Neuron (in vitro differentiated cells): ENCODE measurements around the gene IGSF9B.

Source experiments
- H2AFZ ChIP-seq: one replicate; pipeline ENCODE4 v1.6.1; 2013; ENCODE audit warnings: low read depth, mild to moderate bottlenecking, inconsistent platforms, low read length, moderate library complexity
- H3K27me3 ChIP-seq: one replicate; pipeline ENCODE4 v1.6.1; 2013; ENCODE audit warnings: low read length; ENCODE audit not compliant: insufficient read depth
- H3K36me3 ChIP-seq: one replicate; pipeline ENCODE4 v1.6.1; 2013; ENCODE audit warnings: low read length; ENCODE audit not compliant: insufficient read depth
- H3K4me1 ChIP-seq: one replicate; pipeline ENCODE4 v1.6.1; 2013; ENCODE audit warnings: low read length; ENCODE audit not compliant: insufficient read depth
- H3K4me3 ChIP-seq: 2 replicates; pipeline ENCODE4 v1.5.1; 2013; ENCODE audit warnings: mild to moderate bottlenecking, low read length, moderate library complexity
- H3K9me3 ChIP-seq: one replicate; pipeline ENCODE4 v1.6.1; 2013; ENCODE audit warnings: low read length

IGSF9B gene

DNA sequence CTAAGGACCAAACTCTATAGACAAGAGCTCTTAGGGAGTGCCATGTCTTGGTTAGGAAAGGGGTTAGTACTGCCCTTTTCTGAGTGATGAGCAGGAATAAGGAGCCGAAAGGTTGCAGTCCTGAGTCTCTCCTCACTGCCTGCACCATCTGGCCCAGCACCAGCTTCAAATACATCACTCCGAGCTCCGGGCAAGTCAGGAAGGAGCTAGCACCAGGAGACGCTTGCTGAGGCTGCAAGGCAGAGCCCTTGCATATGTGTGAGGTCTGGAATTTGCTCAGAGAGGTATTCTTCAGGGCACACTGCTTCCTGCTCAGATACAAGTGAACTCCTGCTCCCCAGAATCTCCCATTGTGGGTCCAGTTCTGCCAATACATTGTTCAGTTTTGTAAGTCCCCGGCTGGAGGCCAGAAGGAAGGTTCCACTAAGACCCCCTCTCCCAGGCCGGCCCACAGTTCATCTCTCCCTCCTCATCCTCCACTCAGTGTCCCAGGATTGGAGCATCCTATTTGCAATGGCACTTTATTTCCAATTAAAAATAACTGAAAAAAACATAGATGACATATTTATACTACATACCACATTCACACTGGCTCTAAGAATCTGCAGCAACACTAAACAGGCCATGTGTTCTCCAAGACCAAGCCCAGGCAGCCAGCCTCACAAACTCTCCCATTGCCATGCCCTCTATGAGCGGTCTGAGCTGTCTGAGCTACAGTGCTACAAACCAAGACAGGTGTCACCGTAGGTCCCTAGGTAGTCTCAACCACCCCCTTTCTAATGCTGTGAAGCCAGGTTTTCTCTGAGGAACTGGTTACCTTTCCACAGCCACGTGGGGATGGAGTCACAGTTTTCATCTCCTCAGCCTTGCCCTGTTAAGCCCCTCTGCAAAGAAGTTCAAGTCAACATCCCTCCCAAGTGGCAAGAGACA is 56.3 kb downstream of the IGSF9B start:
- H3K27me3 ChIP-seq, result no peaks in the 10 kb centered on the region
- no peaks in the 10 kb centered on the region for H3K36me3 ChIP-seq
- no peak overlapping the region for H2AFZ ChIP-seq
- no peaks in the 10 kb centered on the region for H3K9me3 ChIP-seq
- peaks cover 10% of the 10 kb centered on the region for H3K4me1 ChIP-seq
- H3K4me3 ChIP-seq, result no peak overlapping the region

- Histone ChIP-seq H2AFZ (no peak overlapping the region), H3K27me3 (no peaks in the 10 kb centered on the region), H3K4me1 (peaks cover 17% of the 10 kb centered on the region), H3K4me3 (no peak overlapping the region), H3K36me3 (no peaks in the 10 kb centered on the region), H3K9me3 (no peaks in the 10 kb centered on the region)
These were observed 58.0 kb downstream of the IGSF9B start for GRCh38 chr11:133898770-133899115.

DNA sequence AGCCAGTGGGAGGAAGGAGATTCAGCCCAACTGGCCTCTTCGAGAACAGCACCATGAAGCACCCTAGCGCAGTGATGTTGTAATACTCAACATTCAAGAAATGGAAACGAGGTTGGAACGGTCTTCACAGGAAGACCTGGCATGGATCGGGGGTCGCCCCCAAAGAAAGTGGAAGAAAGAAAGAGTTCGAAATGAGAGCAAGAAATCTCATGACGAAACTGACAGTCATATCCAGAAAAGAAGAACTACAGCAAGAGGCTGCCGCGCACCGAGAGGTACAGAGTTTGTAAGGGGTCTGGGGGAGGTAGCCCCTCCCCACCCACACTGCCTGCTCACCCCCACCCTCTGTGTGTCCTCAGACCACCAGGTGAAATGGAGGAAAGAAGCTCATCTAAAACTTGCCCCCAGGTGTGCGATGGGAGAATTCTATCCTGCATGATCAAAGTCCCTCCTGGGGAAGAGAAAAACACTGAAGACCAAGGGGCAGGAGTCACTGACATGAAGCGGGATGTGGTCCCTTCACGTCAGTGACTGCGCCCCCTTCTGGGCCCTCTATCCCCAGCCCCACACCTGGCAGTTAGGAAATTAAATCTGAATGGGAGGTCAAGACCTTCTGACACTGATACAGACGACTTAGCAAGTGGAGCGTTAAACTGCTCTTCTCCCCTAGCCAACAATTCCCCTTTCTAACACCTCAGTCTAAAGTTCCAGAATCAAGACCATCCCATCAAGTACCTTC is 58.6 kb downstream of the IGSF9B start:
- no peak overlapping the region for H2AFZ ChIP-seq
- no peaks in the 10 kb centered on the region for H3K36me3 ChIP-seq
- H3K4me3 ChIP-seq, result no peak overlapping the region
- no peaks in the 10 kb centered on the region for H3K9me3 ChIP-seq
- H3K4me1 ChIP-seq, result peaks cover 17% of the 10 kb centered on the region
- H3K27me3 ChIP-seq, result no peaks in the 10 kb centered on the region

- peaks cover 19% of the 10 kb centered on the region for H3K4me1 ChIP-seq
- H3K4me3 ChIP-seq, result no peak overlapping the region
- no peaks in the 10 kb centered on the region for H3K27me3 ChIP-seq
- no peaks in the 10 kb centered on the region for H3K9me3 ChIP-seq
- no peaks in the 10 kb centered on the region for H3K36me3 ChIP-seq
- no peak overlapping the region for H2AFZ ChIP-seq
These were observed 59.5 kb downstream of the IGSF9B start for GRCh38 chr11:133897331-133897650.

GRCh38 chr11:133896642-133897330 is 60.0 kb downstream of the IGSF9B start:
- Histone ChIP-seq H3K4me1 (peaks cover 24% of the 10 kb centered on the region), H3K9me3 (no peaks in the 10 kb centered on the region), H2AFZ (no peak overlapping the region), H3K4me3 (no peak overlapping the region), H3K36me3 (no peaks in the 10 kb centered on the region), H3K27me3 (no peaks in the 10 kb centered on the region)

GRCh38 chr11:133896028-133896427 is 60.7 kb downstream of the IGSF9B start:
- Histone ChIP-seq H3K27me3 (no peaks in the 10 kb centered on the region), H3K4me3 (no peak overlapping the region), H3K4me1 (peaks cover 25% of the 10 kb centered on the region)

DNA sequence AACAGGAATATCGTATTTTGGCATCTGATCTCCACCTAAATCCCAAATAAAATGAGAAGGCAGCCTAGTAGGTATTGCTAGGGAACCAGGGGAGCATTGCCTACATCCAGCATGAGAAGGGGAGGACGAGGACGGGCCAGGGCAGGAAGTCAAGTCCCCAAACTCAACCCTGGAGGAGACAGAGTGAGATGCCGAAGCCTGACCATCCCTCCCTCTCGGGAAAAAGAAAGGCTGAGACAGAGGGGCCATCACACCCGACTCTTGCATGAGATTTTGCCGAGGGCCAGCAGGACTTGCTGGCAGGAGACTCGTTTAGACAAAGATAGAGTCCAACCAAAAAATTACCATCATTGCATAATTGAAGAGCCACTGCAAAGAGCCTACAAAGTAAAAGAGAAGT is 61.2 kb downstream of the IGSF9B start:
- Histone ChIP-seq H3K9me3 (no peaks in the 10 kb centered on the region), H2AFZ (no peak overlapping the region), H3K27me3 (no peaks in the 10 kb centered on the region), H3K4me3 (no peak overlapping the region), H3K36me3 (no peaks in the 10 kb centered on the region), H3K4me1 (peaks cover 25% of the 10 kb centered on the region)

More at GRCh38 chr11:133896028-133896427, 60.7 kb downstream of the IGSF9B start:
- Histone ChIP-seq H3K36me3 (no peaks in the 10 kb centered on the region), H2AFZ (no peak overlapping the region), H3K9me3 (no peaks in the 10 kb centered on the region)

GRCh38 chr11:133895061-133895479 is 61.7 kb downstream of the IGSF9B start:
- Histone ChIP-seq H2AFZ (no peak overlapping the region), H3K9me3 (no peaks in the 10 kb centered on the region), H3K27me3 (no peaks in the 10 kb centered on the region), H3K4me1 (peaks cover 25% of the 10 kb centered on the region), H3K36me3 (no peaks in the 10 kb centered on the region), H3K4me3 (no peak overlapping the region)

DNA sequence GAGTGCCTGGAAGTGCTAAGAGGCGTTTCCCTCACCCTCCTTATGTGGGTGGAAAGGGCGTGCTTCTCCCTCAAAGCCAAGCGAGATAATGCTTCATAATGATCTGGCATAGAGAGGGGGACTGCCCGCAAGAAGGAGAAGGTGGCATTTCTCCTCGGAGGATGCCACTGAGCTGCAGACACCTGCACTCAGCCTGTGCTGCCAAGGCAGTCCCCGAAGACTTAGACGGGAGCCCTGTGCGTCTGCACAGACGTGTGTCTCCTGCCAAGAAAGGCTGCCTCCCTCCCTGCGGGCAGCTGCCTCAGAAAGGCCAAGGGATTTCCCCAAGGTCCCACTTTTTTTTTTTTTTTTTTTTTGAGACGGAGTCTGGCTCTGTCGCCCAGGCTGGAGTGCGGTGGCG is 63.4 kb downstream of the IGSF9B start:
- Histone ChIP-seq H3K36me3 (no peaks in the 10 kb centered on the region), H3K4me1 (peaks cover 25% of the 10 kb centered on the region), H2AFZ (no peak overlapping the region), H3K4me3 (no peak overlapping the region), H3K9me3 (no peaks in the 10 kb centered on the region), H3K27me3 (peaks cover 2% of the 10 kb centered on the region)

- Histone ChIP-seq H2AFZ (no peak overlapping the region), H3K27me3 (peaks cover 2% of the 10 kb centered on the region), H3K36me3 (no peaks in the 10 kb centered on the region), H3K4me3 (no peak overlapping the region), H3K9me3 (no peaks in the 10 kb centered on the region), H3K4me1 (peaks cover 25% of the 10 kb centered on the region)
These were observed 64.0 kb downstream of the IGSF9B start for GRCh38 chr11:133892584-133893380.

GRCh38 chr11:133892126-133892525 is 64.6 kb downstream of the IGSF9B start:
- Histone ChIP-seq H3K9me3 (no peaks in the 10 kb centered on the region), H3K4me3 (no peak overlapping the region), H3K4me1 (peaks cover 25% of the 10 kb centered on the region), H2AFZ (no peak overlapping the region), H3K36me3 (no peaks in the 10 kb centered on the region), H3K27me3 (peaks cover 7% of the 10 kb centered on the region)

GRCh38 chr11:133889893-133890292 is 66.9 kb downstream of the IGSF9B start:
- Histone ChIP-seq H3K27me3 (peaks cover 7% of the 10 kb centered on the region), H3K9me3 (peaks cover 2% of the 10 kb centered on the region), H3K36me3 (no peaks in the 10 kb centered on the region), H3K4me1 (peaks cover 11% of the 10 kb centered on the region), H2AFZ (no peak overlapping the region), H3K4me3 (no peak overlapping the region)
